Metanephros (tissue), 1 donor: ENCODE measurements around the gene SEC11C. TPM values are rescaled to one million over a fixed set of nuclear protein-coding genes. Genes with fewer than 3 reads are reported as not detected.

Experiments
- total RNA-seq: library from RNA; depleted of rRNA; stranded (reverse); fragments of >200 nt; gene quantifications from one replicate; pipeline ENCODE4 v1.2.3, GENCODE V29; 2014

The SEC11C gene
- total RNA-seq: 16.9 TPM

GRCh38 chr18:59139615-59140301 is at the start of gene SEC11C:
TSS of gene SEC11C (plus strand) at chr18:59139884. CDS start at chr18:59139949, 65 bp downstream.

Other genes starting within 250 kb of the SEC11C start
- gene GRP, start 80.3 kb downstream of the SEC11C start, total RNA-seq: 2.3 TPM
- gene RAX, start 133.6 kb downstream of the SEC11C start, total RNA-seq: not detected
- not detected for gene CPLX4, start 178.8 kb downstream of the SEC11C start, total RNA-seq
- 102 TPM for gene LMAN1, start 219.4 kb downstream of the SEC11C start, total RNA-seq